DMS53 (cell line): ENCODE data around the gene SPRYD4.

Experiments used
- DNase-seq: peaks from one replicate; lab custom pipeline; 2025; lab: John Stamatoyannopoulos, UW

Gene SPRYD4

DNA sequence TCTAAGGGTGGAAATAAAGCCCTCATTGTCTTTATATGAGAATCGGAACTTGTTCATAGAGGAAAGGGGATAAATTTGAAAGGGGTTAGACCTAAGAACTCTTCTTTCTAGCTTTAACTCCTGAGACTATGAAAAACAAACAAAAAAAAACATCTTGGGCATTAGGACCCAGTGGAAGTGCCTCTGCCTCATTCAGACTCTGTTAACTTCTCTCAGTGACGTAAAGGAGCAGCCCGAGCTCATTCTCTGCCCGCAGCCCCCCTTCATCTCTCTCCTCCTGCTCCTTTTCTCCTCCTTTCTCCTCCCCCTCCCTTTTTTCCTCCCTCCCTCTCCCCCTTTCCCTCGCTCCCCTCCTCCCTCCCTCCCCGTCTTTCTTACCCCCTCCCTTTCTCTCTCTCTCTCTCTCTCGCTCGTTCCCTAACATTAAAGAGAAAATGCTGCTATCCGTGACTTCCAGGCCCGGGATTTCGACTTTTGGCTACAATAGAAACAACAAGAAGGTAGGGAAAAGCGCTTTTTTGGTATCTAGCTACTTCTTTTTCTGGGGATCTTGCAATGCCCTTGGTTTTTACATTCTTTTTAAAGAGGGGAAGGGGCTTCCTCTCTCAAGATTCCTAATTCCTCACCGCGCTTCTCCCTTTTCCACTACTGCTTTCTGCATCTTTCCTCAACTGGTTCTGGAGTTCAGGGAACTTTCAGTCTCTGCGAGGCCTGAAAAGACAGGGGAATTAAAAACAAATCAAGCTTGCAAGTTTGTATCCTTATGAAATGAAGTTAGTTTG lies 53.4 kb downstream of the SPRYD4 start, which contains the start of gene RBMS2:
TSS of gene RBMS2 (plus strand) at position 231 of the 782 bp plus-strand sequence. CDS start at position 435, 204 bp downstream.
- peak; percentile 79 for DNase-seq

DNA sequence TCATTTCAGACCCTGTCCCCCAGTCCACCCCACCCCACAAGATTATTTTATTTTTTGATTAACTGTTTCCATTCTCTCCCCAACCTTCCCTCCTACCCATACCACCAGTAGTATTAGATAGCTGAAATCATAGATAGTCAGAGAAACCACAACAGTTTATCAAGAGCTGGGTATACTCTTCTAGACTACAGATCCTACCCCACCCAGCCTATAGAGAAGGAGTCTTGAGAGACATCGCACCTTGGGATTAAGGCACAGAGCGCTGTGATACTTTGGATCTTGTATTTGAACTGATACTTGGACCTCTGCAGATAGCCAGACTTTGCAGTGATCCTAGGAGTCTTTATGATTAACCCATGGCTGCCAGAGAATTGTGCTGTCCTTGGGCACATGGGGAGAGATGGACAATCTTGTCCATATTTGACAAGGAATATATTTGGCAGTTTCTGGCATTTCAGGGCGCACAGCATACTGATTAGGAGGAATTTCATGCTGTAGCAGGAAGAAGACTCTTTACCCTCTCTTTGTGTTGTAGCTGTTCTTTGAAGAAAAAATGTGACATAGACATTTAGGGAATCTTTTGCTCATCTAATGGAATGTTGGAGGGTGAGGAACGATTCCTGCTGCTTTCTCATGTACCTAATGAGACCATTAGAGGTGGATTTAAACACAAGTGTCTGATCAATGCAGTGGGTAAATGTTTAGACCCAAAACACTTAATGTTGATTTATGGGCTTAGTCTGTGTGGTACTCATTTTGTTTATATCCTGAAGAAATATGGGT lies 54.2 kb downstream of the SPRYD4 start:
- DNase-seq = no peak

DNA sequence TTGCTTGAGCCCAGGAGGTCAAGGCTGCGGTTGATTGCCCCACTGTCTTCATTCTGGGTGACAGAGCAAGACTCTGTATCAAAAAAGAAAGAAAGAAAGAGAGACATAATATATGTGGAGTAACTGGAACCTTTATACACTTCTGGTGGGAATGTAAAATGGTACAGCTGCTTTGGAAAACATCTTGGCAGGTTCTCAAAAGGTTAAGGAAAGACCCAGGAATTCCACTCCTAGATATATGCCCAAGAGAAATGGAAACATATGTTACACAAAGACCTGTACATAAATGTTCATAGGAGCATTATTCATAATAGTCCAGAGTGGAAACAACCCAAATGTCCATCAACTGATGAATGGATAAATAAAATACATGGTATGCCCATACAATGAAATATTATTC lies 60.5 kb downstream of the SPRYD4 start:
- DNase-seq = no peak
